ENCODE data around the gene TOMM6. TPM values are rescaled to one million over a fixed set of nuclear protein-coding genes. Genes with fewer than 3 reads are reported as not detected.

TOMM6 gene
- total and polyA plus RNA-seq, 3 donors from 2014 or later, result 168 to 233 (median 172) TPM

DNA sequence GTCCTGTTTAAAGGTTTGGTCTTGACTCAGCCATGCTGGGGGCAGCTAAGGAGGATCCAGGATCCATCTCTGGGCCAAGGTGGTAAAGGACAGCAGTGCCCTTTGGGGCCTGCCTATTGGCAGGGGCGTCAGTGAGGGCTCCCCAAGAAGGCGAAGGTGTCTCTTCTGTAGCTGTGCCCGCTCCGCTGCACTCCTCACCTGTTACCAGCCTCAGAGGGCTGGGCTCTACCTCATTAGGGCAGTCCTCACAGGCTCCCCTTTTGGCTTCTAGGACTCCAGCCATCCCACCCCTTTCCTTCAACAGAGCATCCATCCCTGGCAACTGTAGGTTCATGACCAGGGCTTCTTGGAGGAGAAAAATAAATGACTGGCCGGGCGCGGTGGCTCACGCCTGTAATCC is 18.1 kb upstream of the TOMM6 start:
- DNase-seq, result no peak
- no peaks in the 10 kb centered on the region for H3K36me3 ChIP-seq (ENCODE audit: low read depth, missing control alignments)
- 97 to 98% methylated on average over 8 of the region's 8 CpGs for WGBS, 2 donors
- intact Hi-C loops (cut with DNase I; ENCODE audit: low total_unique reads), result no loop called here
- no peaks in the 10 kb centered on the region for H3K9me3 ChIP-seq
- TF ChIP-seq, protein P1, sequence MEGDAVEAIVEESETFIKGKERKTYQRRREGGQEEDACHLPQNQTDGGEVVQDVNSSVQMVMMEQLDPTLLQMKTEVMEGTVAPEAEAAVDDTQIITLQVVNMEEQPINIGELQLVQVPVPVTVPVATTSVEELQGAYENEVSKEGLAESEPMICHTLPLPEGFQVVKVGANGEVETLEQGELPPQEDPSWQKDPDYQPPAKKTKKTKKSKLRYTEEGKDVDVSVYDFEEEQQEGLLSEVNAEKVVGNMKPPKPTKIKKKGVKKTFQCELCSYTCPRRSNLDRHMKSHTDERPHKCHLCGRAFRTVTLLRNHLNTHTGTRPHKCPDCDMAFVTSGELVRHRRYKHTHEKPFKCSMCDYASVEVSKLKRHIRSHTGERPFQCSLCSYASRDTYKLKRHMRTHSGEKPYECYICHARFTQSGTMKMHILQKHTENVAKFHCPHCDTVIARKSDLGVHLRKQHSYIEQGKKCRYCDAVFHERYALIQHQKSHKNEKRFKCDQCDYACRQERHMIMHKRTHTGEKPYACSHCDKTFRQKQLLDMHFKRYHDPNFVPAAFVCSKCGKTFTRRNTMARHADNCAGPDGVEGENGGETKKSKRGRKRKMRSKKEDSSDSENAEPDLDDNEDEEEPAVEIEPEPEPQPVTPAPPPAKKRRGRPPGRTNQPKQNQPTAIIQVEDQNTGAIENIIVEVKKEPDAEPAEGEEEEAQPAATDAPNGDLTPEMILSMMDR (IDR thresholded peaks at IDR 0.05), result no peak
- no peak for TF ChIP-seq POLR2A (IDR thresholded peaks at IDR 0.05)
- H3K4me1 ChIP-seq, result peaks cover 4% of the 10 kb centered on the region
- H3K27ac ChIP-seq, result no peak overlapping the region
- no peak overlapping the region for H3K4me3 ChIP-seq
- no peaks in the 10 kb centered on the region for H3K27me3 ChIP-seq

DNA sequence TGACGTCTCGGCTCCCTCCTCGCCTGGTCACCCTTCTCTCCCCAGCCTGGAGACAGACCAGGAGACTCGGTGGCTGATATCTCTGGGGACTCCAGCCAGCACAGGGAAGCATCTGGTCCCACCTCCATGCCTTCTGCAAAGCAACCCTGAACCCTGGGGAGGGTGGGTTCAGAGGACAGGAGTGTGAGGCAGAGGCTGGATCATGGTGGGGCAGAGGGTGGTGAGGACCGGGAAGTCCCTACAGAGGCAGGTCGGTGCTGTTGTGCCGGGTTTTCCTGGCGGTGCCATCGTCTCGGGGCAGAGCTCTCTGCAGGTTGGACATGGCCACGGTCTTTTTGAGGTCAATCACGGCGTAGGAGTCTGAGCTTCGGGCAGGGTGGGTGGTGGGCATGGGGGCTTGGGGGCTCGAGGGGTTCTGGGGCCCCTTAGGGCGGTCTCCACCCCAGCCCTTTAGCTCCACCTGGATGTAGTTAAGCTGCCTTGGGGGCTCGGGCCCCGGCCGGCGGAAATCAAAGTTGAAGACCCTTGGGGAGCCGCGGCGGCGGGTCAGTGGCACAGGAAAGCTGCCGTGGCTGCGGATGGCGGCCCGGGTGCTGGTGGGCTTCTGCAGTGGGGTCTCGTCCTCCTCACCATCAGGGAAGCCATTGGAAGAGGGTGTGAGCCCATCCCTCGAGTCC is 17.0 kb upstream of the TOMM6 start:
- Histone ChIP-seq H3K4me1 (peaks cover 4% of the 10 kb centered on the region), H3K4me3 (no peak overlapping the region), H3K27ac (no peak overlapping the region), H3K36me3 (ENCODE audit: low read depth, missing control alignments) (no peaks in the 10 kb centered on the region), H3K27me3 (no peaks in the 10 kb centered on the region), H3K9me3 (no peaks in the 10 kb centered on the region)
- no peak for TF ChIP-seq POLR2A (IDR thresholded peaks at IDR 0.05)
- TF ChIP-seq, protein P1 (IDR thresholded peaks at IDR 0.05), result no peak
- intact Hi-C loops (cut with DNase I; ENCODE audit: low total_unique reads), result no loop called here
- 92% methylated on average over 8 to 30 of the region's 30 CpGs for WGBS, 2 donors
- DNase-seq, result no peak

DNA sequence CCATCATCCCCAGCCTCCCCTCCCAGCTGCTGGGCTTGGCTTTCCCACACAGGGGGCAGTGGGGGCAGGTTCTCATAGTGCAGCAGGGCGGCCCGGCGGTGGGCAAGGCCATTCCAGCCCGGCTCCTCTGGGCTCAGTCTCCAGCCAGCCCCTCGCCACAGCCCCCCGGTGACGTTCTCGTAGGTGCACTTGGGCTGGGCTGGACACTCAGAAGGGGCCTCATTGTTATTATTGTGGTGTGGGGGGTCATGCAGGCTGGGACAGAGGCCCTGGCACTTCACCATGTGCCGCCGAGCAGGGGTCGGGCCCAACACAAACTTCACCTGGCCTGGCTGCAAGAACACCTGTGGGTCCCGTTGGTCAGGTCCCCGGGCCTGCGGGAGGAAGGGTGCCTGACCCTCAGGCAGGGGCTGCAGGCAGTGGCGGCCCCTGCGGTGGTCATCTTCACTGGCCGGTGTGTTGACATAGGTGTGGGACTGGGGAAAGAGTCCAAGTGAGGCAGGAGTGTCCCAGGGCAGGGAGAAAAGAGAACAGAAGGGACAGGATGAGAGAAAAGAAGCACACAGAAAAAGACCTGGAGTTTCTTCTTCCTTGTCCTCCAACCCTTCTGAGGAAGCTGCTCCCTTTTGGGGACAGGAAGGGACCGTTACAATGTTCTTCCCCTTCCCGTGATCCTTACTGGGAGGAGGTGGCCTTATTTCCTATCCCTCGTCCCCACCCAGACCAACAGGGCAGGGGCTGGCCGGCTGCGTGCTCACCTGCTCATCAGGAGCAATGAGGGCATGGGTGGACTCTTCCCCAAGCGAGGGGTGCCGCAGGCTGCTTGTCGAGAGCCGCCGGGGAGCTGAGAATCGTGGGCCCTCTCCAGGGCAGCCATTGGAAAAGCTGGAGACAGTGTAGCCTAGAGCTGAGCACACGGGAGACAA is 16.2 kb upstream of the TOMM6 start:
- no peaks in the 10 kb centered on the region for H3K9me3 ChIP-seq
- H3K27me3 ChIP-seq, result no peaks in the 10 kb centered on the region
- peaks cover 4% of the 10 kb centered on the region for H3K4me1 ChIP-seq
- WGBS, 2 donors, result 88% methylated on average over 12 to 25 of the region's 29 CpGs
- DNase-seq, result no peak
- no peak overlapping the region for H3K27ac ChIP-seq
- TF ChIP-seq, protein P1 (IDR thresholded peaks at IDR 0.05), result no peak
- H3K4me3 ChIP-seq, result no peak overlapping the region
- no peaks in the 10 kb centered on the region for H3K36me3 ChIP-seq (ENCODE audit: low read depth, missing control alignments)
- intact Hi-C loops (cut with DNase I; ENCODE audit: low total_unique reads), result no loop called here

DNA sequence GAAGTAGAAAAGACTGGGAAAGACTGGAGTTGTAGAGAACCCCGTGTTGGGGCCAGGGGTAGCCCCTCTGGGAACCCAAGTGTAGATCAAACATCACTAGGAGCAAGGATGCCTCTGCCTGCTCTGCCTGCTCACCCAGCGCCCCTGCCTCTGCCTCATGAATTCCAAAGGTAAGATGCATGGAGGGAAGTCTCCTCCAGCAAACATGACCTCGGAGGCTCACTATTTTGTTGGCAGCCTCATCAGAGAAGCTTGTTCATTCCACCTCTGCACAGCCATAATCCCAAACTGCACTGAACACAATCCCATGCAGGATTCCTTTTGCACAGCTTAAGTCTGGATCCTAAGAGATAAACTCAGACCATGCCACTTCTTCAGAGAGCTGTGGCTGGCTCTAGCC is 12.7 kb upstream of the TOMM6 start:
- 81 to 98% methylated on average over 3 of the region's 3 CpGs for WGBS, 2 donors
- DNase-seq, result no peak
- Histone ChIP-seq H3K36me3 (ENCODE audit: low read depth, missing control alignments) (no peaks in the 10 kb centered on the region), H3K4me1 (peaks cover 13% of the 10 kb centered on the region), H3K9me3 (no peaks in the 10 kb centered on the region), H3K27ac (no peak overlapping the region), H3K27me3 (no peaks in the 10 kb centered on the region), H3K4me3 (no peak overlapping the region)
- TF ChIP-seq POLR2A (IDR thresholded peaks at IDR 0.05), result no peak
- TF ChIP-seq, protein P1 (IDR thresholded peaks at IDR 0.05), result no peak
- intact Hi-C loops (cut with DNase I; ENCODE audit: low total_unique reads), result no loop called here

Measured in testis (tissue), 3 donors.